ENCODE data around the gene CDC26. TPM values are rescaled to one million over a fixed set of nuclear protein-coding genes. Genes with fewer than 3 reads are reported as not detected.

CDC26 gene
- total RNA-seq, 1 donor from 2014 or later: 27.0 TPM

DNA sequence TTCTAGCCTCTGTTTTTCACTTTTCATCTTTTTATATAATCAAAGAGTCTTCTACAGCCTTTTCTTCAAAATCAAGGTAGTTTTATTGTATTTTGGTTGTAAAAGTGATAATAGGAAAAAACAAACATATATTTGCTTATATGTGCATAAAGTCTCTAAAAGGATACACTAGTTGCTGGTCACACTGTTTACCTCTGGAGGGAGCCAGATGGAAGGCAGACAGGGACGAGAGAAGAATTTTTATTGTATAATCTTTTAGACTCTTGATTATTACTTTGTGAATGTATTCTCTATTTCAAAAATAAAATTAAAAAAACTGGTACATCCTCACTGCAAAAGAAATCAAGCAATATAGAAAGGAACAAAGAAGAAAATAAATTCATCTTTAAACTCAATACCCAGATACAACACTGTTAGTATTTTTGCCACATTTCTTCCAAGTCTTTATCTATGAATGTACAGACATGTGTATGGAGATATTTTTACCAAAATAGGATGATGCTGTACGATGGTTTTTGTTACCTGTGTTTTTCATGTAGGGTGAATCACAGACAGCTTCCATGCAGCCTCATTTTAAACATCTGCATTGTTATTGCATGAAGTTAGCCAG lies 33.9 kb upstream of the CDC26 start:
- no peaks in the 10 kb centered on the region for H3K36me3 Mint-ChIP-seq (ENCODE audit: low read depth, unreplicated experiment)
- DNase-seq (ENCODE audit: low spot score): no peak
- H3K27ac Mint-ChIP-seq (ENCODE audit: unreplicated experiment): no peak overlapping the region
- no peaks in the 10 kb centered on the region for H3K9me3 Mint-ChIP-seq (ENCODE audit: unreplicated experiment)
- no peaks in the 10 kb centered on the region for H3K27me3 Mint-ChIP-seq (ENCODE audit: unreplicated experiment)
- TF ChIP-seq, protein P1, sequence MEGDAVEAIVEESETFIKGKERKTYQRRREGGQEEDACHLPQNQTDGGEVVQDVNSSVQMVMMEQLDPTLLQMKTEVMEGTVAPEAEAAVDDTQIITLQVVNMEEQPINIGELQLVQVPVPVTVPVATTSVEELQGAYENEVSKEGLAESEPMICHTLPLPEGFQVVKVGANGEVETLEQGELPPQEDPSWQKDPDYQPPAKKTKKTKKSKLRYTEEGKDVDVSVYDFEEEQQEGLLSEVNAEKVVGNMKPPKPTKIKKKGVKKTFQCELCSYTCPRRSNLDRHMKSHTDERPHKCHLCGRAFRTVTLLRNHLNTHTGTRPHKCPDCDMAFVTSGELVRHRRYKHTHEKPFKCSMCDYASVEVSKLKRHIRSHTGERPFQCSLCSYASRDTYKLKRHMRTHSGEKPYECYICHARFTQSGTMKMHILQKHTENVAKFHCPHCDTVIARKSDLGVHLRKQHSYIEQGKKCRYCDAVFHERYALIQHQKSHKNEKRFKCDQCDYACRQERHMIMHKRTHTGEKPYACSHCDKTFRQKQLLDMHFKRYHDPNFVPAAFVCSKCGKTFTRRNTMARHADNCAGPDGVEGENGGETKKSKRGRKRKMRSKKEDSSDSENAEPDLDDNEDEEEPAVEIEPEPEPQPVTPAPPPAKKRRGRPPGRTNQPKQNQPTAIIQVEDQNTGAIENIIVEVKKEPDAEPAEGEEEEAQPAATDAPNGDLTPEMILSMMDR (IDR thresholded peaks at IDR 0.05; ENCODE audit: unreplicated experiment): peak; percentile 19
- H3K4me3 Mint-ChIP-seq (ENCODE audit: unreplicated experiment): no peak overlapping the region
- no peaks in the 10 kb centered on the region for H3K4me1 Mint-ChIP-seq (ENCODE audit: unreplicated experiment)

DNA sequence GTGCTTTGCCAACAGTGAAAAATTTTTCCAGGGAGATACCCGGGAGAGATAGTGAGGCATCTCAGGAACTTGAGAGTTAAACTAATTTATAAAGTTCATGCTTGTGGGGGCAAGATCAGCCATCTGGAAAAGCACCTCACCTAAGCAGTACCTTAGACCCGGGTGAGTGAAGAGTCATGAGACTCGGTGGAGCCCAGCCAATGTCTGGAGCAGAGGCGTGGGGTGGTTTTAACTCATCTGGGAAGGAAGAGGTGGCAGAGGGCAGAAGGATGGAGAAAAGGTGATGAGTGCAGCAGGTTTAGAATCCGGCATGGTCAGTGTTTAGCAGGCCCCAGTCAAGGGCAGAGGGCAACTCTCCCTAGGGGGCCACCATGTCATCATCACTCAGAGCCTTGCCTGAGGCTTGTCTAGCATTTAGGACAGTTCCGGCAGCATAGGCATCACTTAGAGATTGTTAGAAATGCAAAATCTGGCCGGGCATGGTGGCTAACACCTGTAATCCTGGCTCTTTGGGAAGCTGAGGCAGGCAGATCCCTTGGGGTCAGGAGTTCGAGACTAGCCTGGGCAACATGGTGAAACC lies 32.1 kb upstream of the CDC26 start:
- TF ChIP-seq, protein P1 (IDR thresholded peaks at IDR 0.05; ENCODE audit: unreplicated experiment): no peak
- H3K27ac Mint-ChIP-seq (ENCODE audit: unreplicated experiment): no peak overlapping the region
- H3K27me3 Mint-ChIP-seq (ENCODE audit: unreplicated experiment): peaks cover 2% of the 10 kb centered on the region
- H3K36me3 Mint-ChIP-seq (ENCODE audit: low read depth, unreplicated experiment): no peaks in the 10 kb centered on the region
- DNase-seq (ENCODE audit: low spot score): no peak
- no peaks in the 10 kb centered on the region for H3K4me1 Mint-ChIP-seq (ENCODE audit: unreplicated experiment)
- no peak overlapping the region for H3K4me3 Mint-ChIP-seq (ENCODE audit: unreplicated experiment)
- H3K9me3 Mint-ChIP-seq (ENCODE audit: unreplicated experiment): no peaks in the 10 kb centered on the region

DNA sequence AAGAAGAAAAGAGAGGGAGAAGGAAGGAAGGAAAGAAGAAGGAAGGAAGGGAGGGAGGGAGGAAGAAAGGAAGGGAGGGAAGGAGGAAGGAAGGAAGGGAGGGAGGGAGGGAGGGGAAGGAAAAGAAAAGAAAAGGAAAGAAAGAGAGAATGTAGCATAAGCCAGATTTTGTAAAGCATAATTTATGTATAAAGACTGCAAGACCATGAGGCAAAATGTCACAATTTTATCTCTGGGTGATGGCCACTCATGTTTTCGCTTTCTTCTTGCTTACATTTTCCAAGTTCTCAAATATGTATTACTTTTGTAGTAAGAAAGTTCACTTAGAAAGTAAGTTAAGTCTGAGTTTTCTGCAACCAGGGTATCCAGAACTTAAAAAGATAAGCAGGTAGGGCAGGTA lies 31.2 kb upstream of the CDC26 start:
- peaks cover 2% of the 10 kb centered on the region for H3K27me3 Mint-ChIP-seq (ENCODE audit: unreplicated experiment)
- no peaks in the 10 kb centered on the region for H3K36me3 Mint-ChIP-seq (ENCODE audit: low read depth, unreplicated experiment)
- no peak overlapping the region for H3K4me3 Mint-ChIP-seq (ENCODE audit: unreplicated experiment)
- H3K27ac Mint-ChIP-seq (ENCODE audit: unreplicated experiment): no peak overlapping the region
- no peaks in the 10 kb centered on the region for H3K4me1 Mint-ChIP-seq (ENCODE audit: unreplicated experiment)
- TF ChIP-seq, protein P1 (IDR thresholded peaks at IDR 0.05; ENCODE audit: unreplicated experiment): no peak
- DNase-seq (ENCODE audit: low spot score): no peak
- H3K9me3 Mint-ChIP-seq (ENCODE audit: unreplicated experiment): no peaks in the 10 kb centered on the region

DNA sequence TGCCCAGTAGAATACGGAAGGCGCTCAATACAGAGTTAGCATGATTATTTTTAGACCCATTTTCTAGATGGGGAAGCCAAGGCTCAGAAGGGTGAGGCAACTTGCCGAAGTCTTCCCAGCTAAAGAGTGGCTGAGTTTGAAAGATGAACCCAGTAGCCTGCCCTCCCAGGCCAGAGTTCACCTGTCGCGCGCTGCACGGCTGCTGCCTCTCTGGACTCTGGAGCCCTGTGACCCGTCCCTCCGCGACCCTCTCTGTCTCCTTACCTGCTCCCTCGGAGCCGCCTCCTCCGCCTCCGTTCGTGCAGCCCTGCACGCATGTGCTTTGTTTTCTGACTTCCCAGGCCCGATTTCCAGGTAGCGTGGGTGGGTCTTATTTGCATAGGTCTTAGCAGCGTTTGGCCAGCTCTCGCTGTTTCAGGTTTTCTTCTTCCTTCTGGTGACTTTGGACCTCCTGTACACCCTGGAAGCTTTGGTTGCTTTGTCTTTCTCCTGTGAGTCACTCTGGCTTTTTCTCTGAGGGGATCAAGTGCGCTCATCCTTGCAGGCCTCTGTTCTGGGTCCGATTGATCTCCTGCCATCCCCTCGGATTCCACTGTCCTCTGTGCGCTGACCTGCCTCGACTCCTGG lies 27.5 kb upstream of the CDC26 start, which contains the start of gene RNF183:
Gene RNF183, minus strand, starts transcription at position 585 of the 627 bp plus-strand sequence. CDS start 5,192 bp downstream, outside the sequence.
- H3K27me3 Mint-ChIP-seq (ENCODE audit: unreplicated experiment): peaks cover 6% of the 10 kb centered on the region
- no peak within 1 kb of the TSS for H3K27ac Mint-ChIP-seq (ENCODE audit: unreplicated experiment)
- H3K9me3 Mint-ChIP-seq (ENCODE audit: unreplicated experiment): no peaks in the 10 kb centered on the region
- TF ChIP-seq, protein P1 (IDR thresholded peaks at IDR 0.05; ENCODE audit: unreplicated experiment): no peak
- no peaks in the 10 kb centered on the region for H3K36me3 Mint-ChIP-seq (ENCODE audit: low read depth, unreplicated experiment)
- H3K4me3 Mint-ChIP-seq (ENCODE audit: unreplicated experiment): no peak within 1 kb of the TSS
- no peak for DNase-seq (ENCODE audit: low spot score)
- H3K4me1 Mint-ChIP-seq (ENCODE audit: unreplicated experiment): peaks cover 10% of the 10 kb centered on the region

DNA sequence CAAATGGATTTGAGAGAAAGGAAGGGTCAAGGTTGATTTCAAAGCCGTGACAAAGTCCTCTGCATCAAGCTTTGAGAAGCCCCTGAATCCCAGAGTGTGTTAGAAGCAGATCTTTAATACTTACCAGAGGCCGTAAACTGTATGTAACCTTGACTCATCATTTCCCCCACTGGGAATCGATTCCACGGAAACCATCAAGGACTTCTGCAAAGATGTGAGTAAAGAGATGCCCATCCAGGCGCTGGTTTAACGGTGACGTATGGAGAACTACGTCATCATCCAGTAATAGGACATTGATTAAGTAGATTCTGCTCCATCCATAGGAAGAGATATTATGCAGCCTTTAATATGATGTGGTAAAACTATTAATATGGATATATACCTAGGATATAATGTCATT lies 26.2 kb upstream of the CDC26 start:
- TF ChIP-seq, protein P1 (IDR thresholded peaks at IDR 0.05; ENCODE audit: unreplicated experiment): no peak
- Mint-ChIP-seq H3K4me1 (ENCODE audit: unreplicated experiment) (peaks cover 10% of the 10 kb centered on the region), H3K9me3 (ENCODE audit: unreplicated experiment) (no peaks in the 10 kb centered on the region), H3K36me3 (ENCODE audit: low read depth, unreplicated experiment) (no peaks in the 10 kb centered on the region), H3K27ac (ENCODE audit: unreplicated experiment) (no peak overlapping the region), H3K27me3 (ENCODE audit: unreplicated experiment) (peaks cover 6% of the 10 kb centered on the region), H3K4me3 (ENCODE audit: unreplicated experiment) (no peak overlapping the region)
- no peak for DNase-seq (ENCODE audit: low spot score)
